Measurements from ENCODE around the gene CENPK. TPM values are rescaled to one million over a fixed set of nuclear protein-coding genes. Genes with fewer than 3 reads are reported as not detected.
"Not testable (repeated sequence)": the region's sequence is repeated elsewhere in the genome, so short reads cannot be mapped to it uniquely, and the experiment has no call there.

Gene CENPK
- total and polyA plus RNA-seq, 2 of the 8 experiments (the other 6 are each of a cell fraction or from before 2014, with no cell fraction given) = 13.3 to 50.9 TPM

DNA sequence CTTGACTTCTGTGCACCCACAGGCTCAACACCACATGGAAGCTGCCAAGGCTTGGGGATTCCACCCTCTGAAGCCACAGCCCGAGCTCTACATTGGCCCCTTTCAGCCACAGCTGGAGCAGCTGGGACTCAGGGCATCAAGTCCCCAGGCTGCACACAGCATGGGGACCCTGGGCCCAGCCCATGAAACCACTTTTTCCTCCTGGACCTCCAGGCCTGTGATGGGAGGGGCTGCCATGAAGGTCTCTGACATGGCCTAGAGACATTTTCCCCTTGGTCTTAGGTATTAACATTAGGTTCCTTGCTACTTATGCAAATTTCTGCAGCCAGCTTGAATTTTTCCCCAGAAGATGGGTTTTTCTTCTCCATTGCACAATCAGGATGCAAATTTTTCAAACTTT lies 38.8 kb upstream of the CENPK start:
- H3K23ac ChIP-seq (ENCODE audit: insufficient read length); H3K56ac ChIP-seq (replicated peaks; ENCODE audit: insufficient read length, low read depth, low read length); H3K4me1 ChIP-seq (replicated peaks in 1 of 4; ENCODE audit: control insufficient read depth in 3 of 4, insufficient read depth in 4 of 4, low read length in 3 of 4); FAIRE-seq; H3K9me3 ChIP-seq (ENCODE audit: insufficient read depth in 2 of 2, low read depth in 1 of 2, low read length in 1 of 2); H3K9ac ChIP-seq (replicated peaks in 1 of 4; ENCODE audit: extremely low read depth in 1 of 4, low read depth in 3 of 4, low read length in 3 of 4); H2BK15ac ChIP-seq (ENCODE audit: low read length); H3K79me1 ChIP-seq (ENCODE audit: low read depth, low read length); H3K27me3 ChIP-seq (replicated peaks in 1 of 4; ENCODE audit: control insufficient read depth in 3 of 4, extremely low read depth in 1 of 4, insufficient read depth in 3 of 4, low read length in 3 of 4); H4K8ac ChIP-seq (ENCODE audit: extremely low read depth, insufficient read depth, low read length); H4K20me1 ChIP-seq (replicated peaks in 1 of 2; ENCODE audit: control insufficient read depth in 1 of 2, insufficient read depth in 2 of 2, low read length in 2 of 2); H3K4ac ChIP-seq (replicated peaks; ENCODE audit: insufficient read length, low read depth, low read length); H4K91ac ChIP-seq (replicated peaks; ENCODE audit: insufficient read length, low read length); H2AFZ ChIP-seq (ENCODE audit: low read length); CTCF ChIA-PET (ENCODE audit: partially characterized antibody); POLR2A ChIA-PET (ENCODE audit: partially characterized antibody); DNase-seq (ENCODE audit: low read depth in 1 of 2, low spot score in 2 of 2); H3K23me2 ChIP-seq (ENCODE audit: low read depth, low read length); H3K27ac ChIP-seq (ENCODE audit: low read depth, low read length); H2AK5ac ChIP-seq (ENCODE audit: low read depth, low read length); H2BK120ac ChIP-seq (replicated peaks; ENCODE audit: low read depth, low read length); H3K4me3 ChIP-seq (ENCODE audit: extremely low read depth in 1 of 4, insufficient read depth in 2 of 4, low read depth in 3 of 4, low read length in 4 of 4); H3K14ac ChIP-seq (ENCODE audit: insufficient read length); H2BK5ac ChIP-seq (ENCODE audit: low read depth, low read length); H2BK12ac ChIP-seq (ENCODE audit: low read depth, low read length); H4K5ac ChIP-seq (ENCODE audit: insufficient read length, low read depth, low read length); H3K79me2 ChIP-seq (ENCODE audit: control insufficient read depth in 1 of 2, insufficient read depth in 2 of 2, low read length in 2 of 2); H2BK20ac ChIP-seq (ENCODE audit: low read length); H3K18ac ChIP-seq (ENCODE audit: extremely low read depth, low read length); H3K4me2 ChIP-seq (ENCODE audit: insufficient read depth in 1 of 2, low read depth in 2 of 2, low read length in 2 of 2): not testable (repeated sequence)
- H3K36me3 ChIP-seq (ENCODE audit: control insufficient read depth in 2 of 4, insufficient read depth in 4 of 4, low read length in 3 of 4) = peaks cover 0 to 28% (median 13%) of the 10 kb centered on the region in 4 experiments; a peak in 4 of 8 replicates
- WGBS, 2 experiments (ENCODE audit: extremely low coverage in 1 of 2, insufficient coverage in 1 of 2, insufficient read length in 1 of 2, insufficient replicate concordance in 2 of 2, low coverage in 1 of 2, low lambda C conversion rate in 2 of 2, missing lambda C conversion rate in 1 of 2) = 85% methylated on average over 1 of the region's 1 CpG; no CpG with 5 or more reads in 1 of the 2 experiments

Data from H1 (cell line).